Measurements from ENCODE around the gene TRAPPC14. TPM values are rescaled to one million over a fixed set of nuclear protein-coding genes. Genes with fewer than 3 reads are reported as not detected.

Gene TRAPPC14
- total and polyA plus RNA-seq, 10 of the 15 experiments (the other 5 are each of a cell fraction or from before 2014, with no cell fraction given) = 0.21 to 24.7 (median 7.5) TPM

DNA sequence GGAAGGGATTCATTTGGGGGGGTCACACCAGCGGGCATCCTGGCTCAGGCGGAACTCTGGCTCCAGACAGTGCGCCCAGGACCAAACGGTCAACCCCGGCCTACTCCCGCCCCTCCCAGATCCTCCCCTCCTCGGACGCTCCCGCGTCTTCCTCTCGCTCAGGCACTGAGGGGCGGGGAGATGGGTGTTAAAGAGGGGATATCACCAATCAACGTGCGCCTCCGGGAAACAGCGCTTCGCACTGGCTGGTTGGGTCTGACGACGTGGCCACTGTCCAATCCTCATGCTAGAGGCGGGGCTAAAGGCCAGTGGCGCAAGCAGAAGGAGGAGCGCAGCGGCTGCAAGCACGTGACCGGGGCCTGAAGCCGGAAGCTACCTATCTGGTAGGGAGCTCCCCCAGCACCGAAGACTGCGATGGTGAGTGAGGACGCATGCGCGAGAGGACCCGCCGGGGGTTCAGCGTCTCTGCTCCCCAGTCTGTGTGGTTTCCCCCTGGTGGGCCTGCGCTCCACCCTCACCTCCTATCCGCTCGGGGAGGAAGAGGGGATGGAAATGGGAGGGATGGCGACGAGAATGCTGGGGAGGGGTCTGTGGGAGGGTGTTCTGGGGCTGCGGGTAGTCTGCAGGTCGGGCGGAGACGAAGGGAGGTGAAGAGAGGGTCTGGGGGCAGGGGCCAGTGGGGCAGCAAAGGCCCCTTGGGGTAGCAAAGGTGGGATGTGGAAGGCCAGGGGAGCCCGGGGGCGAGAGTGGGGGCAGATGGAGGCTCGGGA lies 9.8 kb downstream of the TRAPPC14 start, which contains the start of gene LAMTOR4 (continued):
- TF ChIP-seq, protein P1, sequence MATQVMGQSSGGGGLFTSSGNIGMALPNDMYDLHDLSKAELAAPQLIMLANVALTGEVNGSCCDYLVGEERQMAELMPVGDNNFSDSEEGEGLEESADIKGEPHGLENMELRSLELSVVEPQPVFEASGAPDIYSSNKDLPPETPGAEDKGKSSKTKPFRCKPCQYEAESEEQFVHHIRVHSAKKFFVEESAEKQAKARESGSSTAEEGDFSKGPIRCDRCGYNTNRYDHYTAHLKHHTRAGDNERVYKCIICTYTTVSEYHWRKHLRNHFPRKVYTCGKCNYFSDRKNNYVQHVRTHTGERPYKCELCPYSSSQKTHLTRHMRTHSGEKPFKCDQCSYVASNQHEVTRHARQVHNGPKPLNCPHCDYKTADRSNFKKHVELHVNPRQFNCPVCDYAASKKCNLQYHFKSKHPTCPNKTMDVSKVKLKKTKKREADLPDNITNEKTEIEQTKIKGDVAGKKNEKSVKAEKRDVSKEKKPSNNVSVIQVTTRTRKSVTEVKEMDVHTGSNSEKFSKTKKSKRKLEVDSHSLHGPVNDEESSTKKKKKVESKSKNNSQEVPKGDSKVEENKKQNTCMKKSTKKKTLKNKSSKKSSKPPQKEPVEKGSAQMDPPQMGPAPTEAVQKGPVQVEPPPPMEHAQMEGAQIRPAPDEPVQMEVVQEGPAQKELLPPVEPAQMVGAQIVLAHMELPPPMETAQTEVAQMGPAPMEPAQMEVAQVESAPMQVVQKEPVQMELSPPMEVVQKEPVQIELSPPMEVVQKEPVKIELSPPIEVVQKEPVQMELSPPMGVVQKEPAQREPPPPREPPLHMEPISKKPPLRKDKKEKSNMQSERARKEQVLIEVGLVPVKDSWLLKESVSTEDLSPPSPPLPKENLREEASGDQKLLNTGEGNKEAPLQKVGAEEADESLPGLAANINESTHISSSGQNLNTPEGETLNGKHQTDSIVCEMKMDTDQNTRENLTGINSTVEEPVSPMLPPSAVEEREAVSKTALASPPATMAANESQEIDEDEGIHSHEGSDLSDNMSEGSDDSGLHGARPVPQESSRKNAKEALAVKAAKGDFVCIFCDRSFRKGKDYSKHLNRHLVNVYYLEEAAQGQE (IDR thresholded peaks at IDR 0.05; ENCODE audit: low read depth, low read length) = 0 out of 2 replicates have a peak, but pooled peaks have one; percentile 37
- TF ChIP-seq, protein P2, sequence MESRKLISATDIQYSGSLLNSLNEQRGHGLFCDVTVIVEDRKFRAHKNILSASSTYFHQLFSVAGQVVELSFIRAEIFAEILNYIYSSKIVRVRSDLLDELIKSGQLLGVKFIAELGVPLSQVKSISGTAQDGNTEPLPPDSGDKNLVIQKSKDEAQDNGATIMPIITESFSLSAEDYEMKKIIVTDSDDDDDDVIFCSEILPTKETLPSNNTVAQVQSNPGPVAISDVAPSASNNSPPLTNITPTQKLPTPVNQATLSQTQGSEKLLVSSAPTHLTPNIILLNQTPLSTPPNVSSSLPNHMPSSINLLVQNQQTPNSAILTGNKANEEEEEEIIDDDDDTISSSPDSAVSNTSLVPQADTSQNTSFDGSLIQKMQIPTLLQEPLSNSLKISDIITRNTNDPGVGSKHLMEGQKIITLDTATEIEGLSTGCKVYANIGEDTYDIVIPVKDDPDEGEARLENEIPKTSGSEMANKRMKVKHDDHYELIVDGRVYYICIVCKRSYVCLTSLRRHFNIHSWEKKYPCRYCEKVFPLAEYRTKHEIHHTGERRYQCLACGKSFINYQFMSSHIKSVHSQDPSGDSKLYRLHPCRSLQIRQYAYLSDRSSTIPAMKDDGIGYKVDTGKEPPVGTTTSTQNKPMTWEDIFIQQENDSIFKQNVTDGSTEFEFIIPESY (IDR thresholded peaks at IDR 0.05) = no peak
- peak; percentile 73 for TF ChIP-seq POU2F2 (IDR thresholded peaks at IDR 0.05; ENCODE audit: borderline replicate concordance, low read depth, low read length)
- peak; percentile 94; the same call in 1 of the 2 replicates for TF ChIP-seq HDGF (IDR thresholded peaks at IDR 0.05)
- TF ChIP-seq, protein P3, sequence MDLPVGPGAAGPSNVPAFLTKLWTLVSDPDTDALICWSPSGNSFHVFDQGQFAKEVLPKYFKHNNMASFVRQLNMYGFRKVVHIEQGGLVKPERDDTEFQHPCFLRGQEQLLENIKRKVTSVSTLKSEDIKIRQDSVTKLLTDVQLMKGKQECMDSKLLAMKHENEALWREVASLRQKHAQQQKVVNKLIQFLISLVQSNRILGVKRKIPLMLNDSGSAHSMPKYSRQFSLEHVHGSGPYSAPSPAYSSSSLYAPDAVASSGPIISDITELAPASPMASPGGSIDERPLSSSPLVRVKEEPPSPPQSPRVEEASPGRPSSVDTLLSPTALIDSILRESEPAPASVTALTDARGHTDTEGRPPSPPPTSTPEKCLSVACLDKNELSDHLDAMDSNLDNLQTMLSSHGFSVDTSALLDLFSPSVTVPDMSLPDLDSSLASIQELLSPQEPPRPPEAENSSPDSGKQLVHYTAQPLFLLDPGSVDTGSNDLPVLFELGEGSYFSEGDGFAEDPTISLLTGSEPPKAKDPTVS (IDR thresholded peaks at IDR 0.05; ENCODE audit: low read depth, low read length) = no peak
- TF ChIP-seq, protein P4, sequence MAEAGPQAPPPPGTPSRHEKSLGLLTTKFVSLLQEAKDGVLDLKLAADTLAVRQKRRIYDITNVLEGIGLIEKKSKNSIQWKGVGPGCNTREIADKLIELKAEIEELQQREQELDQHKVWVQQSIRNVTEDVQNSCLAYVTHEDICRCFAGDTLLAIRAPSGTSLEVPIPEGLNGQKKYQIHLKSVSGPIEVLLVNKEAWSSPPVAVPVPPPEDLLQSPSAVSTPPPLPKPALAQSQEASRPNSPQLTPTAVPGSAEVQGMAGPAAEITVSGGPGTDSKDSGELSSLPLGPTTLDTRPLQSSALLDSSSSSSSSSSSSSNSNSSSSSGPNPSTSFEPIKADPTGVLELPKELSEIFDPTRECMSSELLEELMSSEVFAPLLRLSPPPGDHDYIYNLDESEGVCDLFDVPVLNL (IDR thresholded peaks at IDR 0.05; ENCODE audit: low read depth, low read length) = 0 out of 2 replicates have a peak, but pooled peaks have one; percentile 12
- TF ChIP-seq KLF5 (IDR thresholded peaks at IDR 0.05; ENCODE audit: partially characterized antibody) = no peak
- TF ChIP-seq, protein P5, sequence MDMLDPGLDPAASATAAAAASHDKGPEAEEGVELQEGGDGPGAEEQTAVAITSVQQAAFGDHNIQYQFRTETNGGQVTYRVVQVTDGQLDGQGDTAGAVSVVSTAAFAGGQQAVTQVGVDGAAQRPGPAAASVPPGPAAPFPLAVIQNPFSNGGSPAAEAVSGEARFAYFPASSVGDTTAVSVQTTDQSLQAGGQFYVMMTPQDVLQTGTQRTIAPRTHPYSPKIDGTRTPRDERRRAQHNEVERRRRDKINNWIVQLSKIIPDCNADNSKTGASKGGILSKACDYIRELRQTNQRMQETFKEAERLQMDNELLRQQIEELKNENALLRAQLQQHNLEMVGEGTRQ (IDR thresholded peaks at IDR 0.05; ENCODE audit: borderline replicate concordance, low read depth, low read length) = peak; percentile 83
- TF ChIP-seq ZZZ3 (IDR thresholded peaks at IDR 0.05; ENCODE audit: control insufficient read depth, insufficient read length, low read depth) = no peak
- no peak for TF ChIP-seq NFIC (IDR thresholded peaks at IDR 0.05; ENCODE audit: low read depth, low read length)
- peak; percentile 10 for TF ChIP-seq SIX5 (IDR thresholded peaks at IDR 0.05; ENCODE audit: low read depth, low read length, severe bottlenecking)
- TF ChIP-seq, protein P6, sequence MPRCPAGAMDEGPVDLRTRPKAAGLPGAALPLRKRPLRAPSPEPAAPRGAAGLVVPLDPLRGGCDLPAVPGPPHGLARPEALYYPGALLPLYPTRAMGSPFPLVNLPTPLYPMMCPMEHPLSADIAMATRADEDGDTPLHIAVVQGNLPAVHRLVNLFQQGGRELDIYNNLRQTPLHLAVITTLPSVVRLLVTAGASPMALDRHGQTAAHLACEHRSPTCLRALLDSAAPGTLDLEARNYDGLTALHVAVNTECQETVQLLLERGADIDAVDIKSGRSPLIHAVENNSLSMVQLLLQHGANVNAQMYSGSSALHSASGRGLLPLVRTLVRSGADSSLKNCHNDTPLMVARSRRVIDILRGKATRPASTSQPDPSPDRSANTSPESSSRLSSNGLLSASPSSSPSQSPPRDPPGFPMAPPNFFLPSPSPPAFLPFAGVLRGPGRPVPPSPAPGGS (IDR thresholded peaks at IDR 0.05; ENCODE audit: borderline replicate concordance, insufficient read depth, low read depth, low read length, poor library complexity, severe bottlenecking) = no peak
- TF ChIP-seq BCL11A (IDR thresholded peaks at IDR 0.05; ENCODE audit: low read depth, low read length) = no peak
- no peak; the same call in 1 of the 2 replicates for TF ChIP-seq YY1 (IDR thresholded peaks at IDR 0.05; ENCODE audit: low read depth, low read length)
- peak; percentile 67 for TF ChIP-seq SMAD1 (IDR thresholded peaks at IDR 0.05; ENCODE audit: low read depth, partially characterized antibody)
- no peak for TF ChIP-seq WRNIP1 (IDR thresholded peaks at IDR 0.05; ENCODE audit: borderline replicate concordance, low read depth, low read length)
- TF ChIP-seq TCF3 (IDR thresholded peaks at IDR 0.05; ENCODE audit: borderline replicate concordance, insufficient read depth, low read depth, low read length) = peak; percentile 25; the same call in 1 of the 2 replicates
- TF ChIP-seq NR2C2 (IDR thresholded peaks at IDR 0.05; ENCODE audit: borderline replicate concordance, control insufficient read depth, insufficient read length, low read depth) = no peak

Measured in GM12878 (cell line).